Panc1 (cell line): Measurements from ENCODE around the gene GMPPB.

Source experiments
- CTCF ChIP-seq: fragments of 450-650 bp; IDR thresholded peaks from 2 replicates; pipeline ENCODE4 v1.5.1; 2017; ENCODE audit warnings: mild to moderate bottlenecking
- POLR2AphosphoS5 ChIP-seq: IDR thresholded peaks from 2 replicates; pipeline ENCODE4 v1.6.1; 2012; ENCODE audit warnings: mild to moderate bottlenecking, low read depth, low read length, moderate library complexity
- REST ChIP-seq, 2 experiments: IDR thresholded peaks; 2 replicates each; pipeline ENCODE4 v1.6.1; 2011 to 2012; ENCODE audit warnings: low read depth in 2 of 2, control low read depth in 1 of 2, low read length in 1 of 2, mild to moderate bottlenecking in 1 of 2, moderate library complexity in 1 of 2; ENCODE audit not compliant: insufficient read depth in 1 of 2
- TCF7L2 ChIP-seq: IDR thresholded peaks from 2 replicates; pipeline ENCODE4 v1.6.1; 2011; ENCODE audit warnings: mild to moderate bottlenecking, low read depth, low read length, inconsistent platforms

GRCh38 chr3:49673715-49674496, 49.8 kb downstream of the GMPPB start, which contains the start of gene APEH:
- TF ChIP-seq CTCF (no peak), POLR2AphosphoS5 (peak; percentile 45; the same call in 1 of the 2 replicates), REST (IDR thresholded peaks at IDR 0.05; ENCODE audit: insufficient read depth in 1 of 2, low read depth in 2 of 2, low read length in 1 of 2) (peak in 1 of 2 experiments; percentile 15; a peak in 1 of 4 replicates), TCF7L2 (peak; percentile 31; the same call in 1 of the 2 replicates)
